Measurements from ENCODE around the gene ZFYVE21. TPM values are rescaled to one million over a fixed set of nuclear protein-coding genes. Genes with fewer than 3 reads are reported as not detected.

ZFYVE21 gene
- total and polyA plus RNA-seq, 4 donors = 28.0 to 36.9 (median 30.8) TPM

DNA sequence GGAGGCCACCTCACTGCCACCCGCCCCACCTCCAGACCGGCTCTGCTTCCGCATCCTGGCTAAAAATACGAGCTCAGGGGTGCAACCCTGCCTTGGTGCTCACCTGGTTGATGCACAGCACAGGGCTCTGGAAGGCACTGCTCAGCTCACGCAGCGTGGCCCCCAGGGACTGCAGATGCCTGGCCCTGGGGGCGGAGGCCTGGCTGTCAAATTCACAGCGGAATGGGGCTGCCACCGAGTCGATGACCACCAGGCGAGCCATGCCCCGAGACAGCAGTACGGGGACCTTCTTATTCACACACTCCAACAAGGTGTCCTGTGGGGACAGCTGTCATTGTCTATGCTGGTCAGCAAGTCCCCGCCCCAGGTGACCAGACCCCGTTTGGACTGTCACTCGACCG is 16.3 kb upstream of the ZFYVE21 start:
- Histone ChIP-seq H3K36me3 (ENCODE audit: control insufficient read depth in 4 of 4, insufficient read depth in 3 of 4, low read depth in 1 of 4, low read length in 3 of 4) (peaks cover 5 to 18% (median 6%) of the 10 kb centered on the region in 4 donors), H3K4me1 (ENCODE audit: control insufficient read depth in 4 of 4, insufficient read depth in 4 of 4, low read length in 3 of 4) (peaks cover 3 to 30% (median 13%) of the 10 kb centered on the region in 4 donors), H3K27ac (ENCODE audit: low read depth in 1 of 2, low read length in 2 of 2) (no peak overlapping the region), H3K4me3 (ENCODE audit: low read depth in 1 of 3, low read length in 3 of 3) (no peak overlapping the region), H3K9ac (ENCODE audit: low read depth in 1 of 2, low read length in 2 of 2) (no peak overlapping the region), H3K27me3 (ENCODE audit: control insufficient read depth in 4 of 4, insufficient read depth in 4 of 4, low read length in 3 of 4) (no peaks in the 10 kb centered on the region), H3K9me3 (ENCODE audit: control insufficient read depth in 4 of 4, low read length in 3 of 4) (no peaks in the 10 kb centered on the region)
- DNase-seq (ENCODE audit: low spot score) = no peak
- no peak for TF ChIP-seq RXRA (IDR thresholded peaks at IDR 0.05)
- TF ChIP-seq GABPA (IDR thresholded peaks at IDR 0.05 in 1 of 2, conservative IDR thresholded peaks at IDR 0.05 in 1 of 2) = no peak
- TF ChIP-seq JUND (IDR thresholded peaks at IDR 0.05) = no peak
- TF ChIP-seq, protein P1, sequence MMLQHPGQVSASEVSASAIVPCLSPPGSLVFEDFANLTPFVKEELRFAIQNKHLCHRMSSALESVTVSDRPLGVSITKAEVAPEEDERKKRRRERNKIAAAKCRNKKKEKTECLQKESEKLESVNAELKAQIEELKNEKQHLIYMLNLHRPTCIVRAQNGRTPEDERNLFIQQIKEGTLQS (IDR thresholded peaks at IDR 0.05) = no peak
- TF ChIP-seq SP1 (IDR thresholded peaks at IDR 0.05) = no peak
- no peak for TF ChIP-seq TAF1 (conservative IDR thresholded peaks at IDR 0.05)
- TF ChIP-seq, protein P2, sequence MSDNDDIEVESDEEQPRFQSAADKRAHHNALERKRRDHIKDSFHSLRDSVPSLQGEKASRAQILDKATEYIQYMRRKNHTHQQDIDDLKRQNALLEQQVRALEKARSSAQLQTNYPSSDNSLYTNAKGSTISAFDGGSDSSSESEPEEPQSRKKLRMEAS (IDR thresholded peaks at IDR 0.05) = no peak
- TF ChIP-seq EGR1 (IDR thresholded peaks at IDR 0.05; ENCODE audit: low read depth in 2 of 2) = no peak
- TF ChIP-seq CTCF (IDR thresholded peaks at IDR 0.05; ENCODE audit: low read depth, low read length, missing input control) = no peak
- no peak for TF ChIP-seq NR2F2 (IDR thresholded peaks at IDR 0.05)
- TF ChIP-seq HNF4A (conservative IDR thresholded peaks at IDR 0.05) = no peak
- TF ChIP-seq ZBTB33 (IDR thresholded peaks at IDR 0.05) = no peak
- TF ChIP-seq YY1 (IDR thresholded peaks at IDR 0.05) = no peak
- no peak for TF ChIP-seq HNF4G (IDR thresholded peaks at IDR 0.05)
- TF ChIP-seq, protein P3, sequence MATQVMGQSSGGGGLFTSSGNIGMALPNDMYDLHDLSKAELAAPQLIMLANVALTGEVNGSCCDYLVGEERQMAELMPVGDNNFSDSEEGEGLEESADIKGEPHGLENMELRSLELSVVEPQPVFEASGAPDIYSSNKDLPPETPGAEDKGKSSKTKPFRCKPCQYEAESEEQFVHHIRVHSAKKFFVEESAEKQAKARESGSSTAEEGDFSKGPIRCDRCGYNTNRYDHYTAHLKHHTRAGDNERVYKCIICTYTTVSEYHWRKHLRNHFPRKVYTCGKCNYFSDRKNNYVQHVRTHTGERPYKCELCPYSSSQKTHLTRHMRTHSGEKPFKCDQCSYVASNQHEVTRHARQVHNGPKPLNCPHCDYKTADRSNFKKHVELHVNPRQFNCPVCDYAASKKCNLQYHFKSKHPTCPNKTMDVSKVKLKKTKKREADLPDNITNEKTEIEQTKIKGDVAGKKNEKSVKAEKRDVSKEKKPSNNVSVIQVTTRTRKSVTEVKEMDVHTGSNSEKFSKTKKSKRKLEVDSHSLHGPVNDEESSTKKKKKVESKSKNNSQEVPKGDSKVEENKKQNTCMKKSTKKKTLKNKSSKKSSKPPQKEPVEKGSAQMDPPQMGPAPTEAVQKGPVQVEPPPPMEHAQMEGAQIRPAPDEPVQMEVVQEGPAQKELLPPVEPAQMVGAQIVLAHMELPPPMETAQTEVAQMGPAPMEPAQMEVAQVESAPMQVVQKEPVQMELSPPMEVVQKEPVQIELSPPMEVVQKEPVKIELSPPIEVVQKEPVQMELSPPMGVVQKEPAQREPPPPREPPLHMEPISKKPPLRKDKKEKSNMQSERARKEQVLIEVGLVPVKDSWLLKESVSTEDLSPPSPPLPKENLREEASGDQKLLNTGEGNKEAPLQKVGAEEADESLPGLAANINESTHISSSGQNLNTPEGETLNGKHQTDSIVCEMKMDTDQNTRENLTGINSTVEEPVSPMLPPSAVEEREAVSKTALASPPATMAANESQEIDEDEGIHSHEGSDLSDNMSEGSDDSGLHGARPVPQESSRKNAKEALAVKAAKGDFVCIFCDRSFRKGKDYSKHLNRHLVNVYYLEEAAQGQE (IDR thresholded peaks at IDR 0.05) = no peak
- no peak for TF ChIP-seq RAD21 (IDR thresholded peaks at IDR 0.05)
- no peak for TF ChIP-seq FOXA1 (IDR thresholded peaks at IDR 0.05)
- no peak for TF ChIP-seq FOXA2 (IDR thresholded peaks at IDR 0.05)
- WGBS = 94% methylated on average over 17 of the region's 17 CpGs

Measured in liver (tissue), 9 donors.